Smooth muscle cell (in vitro differentiated cells): ENCODE results near the gene ZSWIM7. TPM values are rescaled to one million over a fixed set of nuclear protein-coding genes. Genes with fewer than 3 reads are reported as not detected.
A peak's percentile ranks its signal among the peaks of the same experiment; 100 is the strongest.

Experiments used
- DNase-seq: peaks from one replicate; lab custom pipeline; 2025; ENCODE audit not compliant: unreplicated experiment; lab: John Stamatoyannopoulos, UW
- H2AFZ ChIP-seq: fragments of 200-600 bp; sonication (generic); 2 replicates; pipeline ENCODE4 v1.6.0; 2016; ENCODE audit warnings: antibody characterized with exemption, low read depth, mild to moderate bottlenecking
- H3F3A ChIP-seq: fragments of 200-600 bp; sonication (generic); 2 replicates; pipeline ENCODE4 v1.6.0; 2017; ENCODE audit warnings: antibody characterized with exemption, low read depth
- H3K27ac ChIP-seq: fragments of 200-600 bp; sonication (generic); 2 replicates; pipeline ENCODE4 v1.5.1; 2016; ENCODE audit warnings: low read depth, mild to moderate bottlenecking
- H3K27me3 ChIP-seq: fragments of 200-600 bp; sonication (generic); 2 replicates; pipeline ENCODE4 v1.6.1; 2016; ENCODE audit warnings: low read depth, mild to moderate bottlenecking
- H3K36me3 ChIP-seq: fragments of 200-600 bp; sonication (generic); 2 replicates; pipeline ENCODE4 v1.5.1; 2016; ENCODE audit warnings: low read depth
- H3K4me1 ChIP-seq: fragments of 200-600 bp; sonication (generic); 2 replicates; pipeline ENCODE4 v1.5.1; 2016; ENCODE audit warnings: low read depth
- H3K4me2 ChIP-seq: fragments of 200-600 bp; sonication (generic); 2 replicates; pipeline ENCODE4 v1.6.0; 2016; ENCODE audit warnings: mild to moderate bottlenecking
- H3K4me3 ChIP-seq: fragments of 200-600 bp; sonication (generic); 2 replicates; pipeline ENCODE4 v1.5.1; 2016; ENCODE audit warnings: mild to moderate bottlenecking
- H3K79me2 ChIP-seq: fragments of 200-600 bp; sonication (generic); 2 replicates; pipeline ENCODE4 v1.6.0; 2016; ENCODE audit warnings: low read depth, mild to moderate bottlenecking
- H3K9ac ChIP-seq: fragments of 200-600 bp; sonication (generic); 2 replicates; pipeline ENCODE4 v1.6.0; 2016; ENCODE audit warnings: low read depth
- H3K9me3 ChIP-seq: fragments of 200-600 bp; sonication (generic); replicated peaks from 2 replicates; pipeline ENCODE4 v1.5.1; 2016; ENCODE audit warnings: low read depth
- H4K20me1 ChIP-seq: fragments of 200-600 bp; sonication (generic); 2 replicates; pipeline ENCODE4 v1.6.0; 2016; ENCODE audit warnings: low read depth
- WGBS: methylation state at CpG from one replicate; pipeline ENCODE4 v1.1.7; 2016; ENCODE audit warnings: low lambda C conversion rate; 5-methylcytosine and 5-hydroxymethylcytosine counted together
- polyA plus RNA-seq: library from polyadenylated mRNA; unstranded; fragments of >200 nt; fragmentation: Nextera tagmentation; extraction: Ambion mirVana; gene quantifications from 2 replicates; pipeline ENCODE4 v1.2.1, GENCODE V29; 2016
- total RNA-seq: library from RNA; depleted of rRNA; stranded (reverse); fragments of >200 nt; gene quantifications from 2 replicates; pipeline ENCODE4 v1.2.3, GENCODE V29; 2014
- TF ChIP-seq, protein P1 (sequence below): fragments of 200-600 bp; sonication (generic); IDR thresholded peaks from 2 replicates; pipeline ENCODE4 v1.5.1; 2017; ENCODE audit warnings: borderline replicate concordance, mild to moderate bottlenecking, antibody characterized with exemption; ENCODE audit not compliant: insufficient read depth, poor library complexity, severe bottlenecking

The ZSWIM7 gene
- total and polyA plus RNA-seq, 2 experiments from 2014 or later = 11.7 to 23.6 TPM

- H3K4me3 ChIP-seq = no peak overlapping the region
- H3K9me3 ChIP-seq = no peaks in the 10 kb centered on the region
- H3K27me3 ChIP-seq = no peaks in the 10 kb centered on the region
- no peaks in the 10 kb centered on the region for H3K36me3 ChIP-seq
- H3F3A ChIP-seq = peaks cover 6% of the 10 kb centered on the region
- H3K4me1 ChIP-seq = peaks cover 5% of the 10 kb centered on the region
- peaks cover 22% of the 10 kb centered on the region for H4K20me1 ChIP-seq
- peak overlapping the region; percentile 3 for H3K27ac ChIP-seq
- H3K79me2 ChIP-seq = peaks cover 17% of the 10 kb centered on the region
- DNase-seq = no peak
- WGBS = 61% methylated on average over 3 of the region's 3 CpGs
- H2AFZ ChIP-seq = no peak overlapping the region
- TF ChIP-seq, protein P1, sequence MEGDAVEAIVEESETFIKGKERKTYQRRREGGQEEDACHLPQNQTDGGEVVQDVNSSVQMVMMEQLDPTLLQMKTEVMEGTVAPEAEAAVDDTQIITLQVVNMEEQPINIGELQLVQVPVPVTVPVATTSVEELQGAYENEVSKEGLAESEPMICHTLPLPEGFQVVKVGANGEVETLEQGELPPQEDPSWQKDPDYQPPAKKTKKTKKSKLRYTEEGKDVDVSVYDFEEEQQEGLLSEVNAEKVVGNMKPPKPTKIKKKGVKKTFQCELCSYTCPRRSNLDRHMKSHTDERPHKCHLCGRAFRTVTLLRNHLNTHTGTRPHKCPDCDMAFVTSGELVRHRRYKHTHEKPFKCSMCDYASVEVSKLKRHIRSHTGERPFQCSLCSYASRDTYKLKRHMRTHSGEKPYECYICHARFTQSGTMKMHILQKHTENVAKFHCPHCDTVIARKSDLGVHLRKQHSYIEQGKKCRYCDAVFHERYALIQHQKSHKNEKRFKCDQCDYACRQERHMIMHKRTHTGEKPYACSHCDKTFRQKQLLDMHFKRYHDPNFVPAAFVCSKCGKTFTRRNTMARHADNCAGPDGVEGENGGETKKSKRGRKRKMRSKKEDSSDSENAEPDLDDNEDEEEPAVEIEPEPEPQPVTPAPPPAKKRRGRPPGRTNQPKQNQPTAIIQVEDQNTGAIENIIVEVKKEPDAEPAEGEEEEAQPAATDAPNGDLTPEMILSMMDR = no peak
- peak overlapping the region; percentile 99 for H3K4me2 ChIP-seq
- H3K9ac ChIP-seq = no peak overlapping the region
Measured at GRCh38 chr17:15947271-15947670, 52.2 kb downstream of the ZSWIM7 start.

DNA sequence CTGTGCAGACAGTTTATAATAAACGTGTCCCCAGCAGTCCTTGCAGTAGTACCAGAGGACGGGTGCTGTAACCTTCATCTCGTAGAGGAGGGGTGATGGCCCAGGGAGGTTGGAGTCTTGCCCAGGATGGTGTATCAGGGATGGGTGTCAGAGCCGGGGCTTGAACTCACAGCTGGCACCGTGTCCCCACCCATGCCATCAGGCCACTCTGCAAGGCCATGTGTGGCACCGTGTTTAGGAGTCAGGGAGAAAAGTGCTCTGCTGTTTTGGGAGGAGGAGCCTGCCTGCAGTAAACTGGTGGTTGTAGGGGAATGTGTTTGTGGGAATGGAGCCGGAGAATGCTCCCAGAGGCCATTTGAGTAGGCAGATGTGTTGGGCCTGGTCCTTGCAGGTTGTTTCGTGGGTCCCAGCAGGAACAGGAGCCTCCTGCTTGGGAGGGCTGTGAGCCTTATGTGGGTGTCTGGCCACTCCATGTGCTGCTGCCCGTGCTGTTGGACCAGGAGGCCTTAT is 52.8 kb downstream of the ZSWIM7 start:
- Histone ChIP-seq H3F3A (peaks cover 6% of the 10 kb centered on the region), H3K4me2 (peak overlapping the region; percentile 99), H3K9ac (no peak overlapping the region), H4K20me1 (peaks cover 20% of the 10 kb centered on the region), H3K79me2 (peaks cover 17% of the 10 kb centered on the region), H3K27me3 (no peaks in the 10 kb centered on the region), H2AFZ (no peak overlapping the region), H3K9me3 (no peaks in the 10 kb centered on the region), H3K36me3 (no peaks in the 10 kb centered on the region), H3K27ac (peak overlapping the region; percentile 3), H3K4me1 (peaks cover 5% of the 10 kb centered on the region), H3K4me3 (peak overlapping the region; percentile 73)
- no peak for DNase-seq
- 37% methylated on average over 9 of the region's 9 CpGs for WGBS
- TF ChIP-seq, protein P1 = no peak

DNA sequence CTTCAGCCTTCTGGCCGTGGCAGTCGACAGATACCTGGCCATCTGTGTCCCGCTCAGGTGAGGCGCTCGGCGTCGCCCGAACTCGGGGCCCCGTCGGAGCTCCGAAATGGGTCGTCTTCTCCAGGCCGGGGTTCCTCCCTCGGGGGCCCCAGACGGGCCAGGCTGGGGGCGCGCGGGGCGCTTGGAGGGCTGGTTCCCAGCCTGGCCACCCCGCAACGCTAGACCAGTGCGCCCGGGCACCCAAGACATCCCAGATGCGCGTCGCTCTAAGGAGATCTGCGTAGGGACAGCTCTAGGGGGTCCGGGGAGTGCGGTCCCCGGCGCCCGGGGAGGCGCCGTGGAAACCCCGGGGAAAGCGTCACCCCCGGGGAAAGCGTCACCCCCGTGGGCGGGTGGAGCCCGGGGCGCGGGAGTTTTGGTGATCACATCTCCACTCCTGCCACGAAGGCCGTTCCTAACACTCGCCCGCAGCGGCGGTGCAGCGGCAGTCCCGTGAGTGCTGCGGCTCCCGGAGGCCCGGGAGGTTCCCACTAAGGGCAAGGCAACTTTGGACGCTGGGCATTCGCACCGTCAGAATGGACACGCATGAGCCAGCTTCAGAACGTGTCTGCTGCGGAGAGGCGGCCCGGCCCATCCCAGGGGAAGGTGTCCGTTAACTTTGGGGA is 53.8 kb downstream of the ZSWIM7 start:
- H3K36me3 ChIP-seq = no peaks in the 10 kb centered on the region
- peaks cover 6% of the 10 kb centered on the region for H3F3A ChIP-seq
- H3K4me3 ChIP-seq = peak overlapping the region; percentile 73
- H3K4me1 ChIP-seq = peaks cover 5% of the 10 kb centered on the region
- H3K9ac ChIP-seq = peak overlapping the region; percentile 62
- H2AFZ ChIP-seq = peak overlapping the region; percentile 95
- no peaks in the 10 kb centered on the region for H3K27me3 ChIP-seq
- peak; percentile 41 for DNase-seq
- WGBS = 4% methylated on average over 55 of the region's 64 CpGs
- peaks cover 17% of the 10 kb centered on the region for H4K20me1 ChIP-seq
- peak overlapping the region; percentile 24 for H3K27ac ChIP-seq
- TF ChIP-seq, protein P1 = no peak
- peaks cover 17% of the 10 kb centered on the region for H3K79me2 ChIP-seq
- peak overlapping the region; percentile 99 for H3K4me2 ChIP-seq
- no peaks in the 10 kb centered on the region for H3K9me3 ChIP-seq
